Germinal center (tissue), 1 donor: ENCODE measurements around the gene PNPLA7.
A peak's percentile ranks its signal among the peaks of the same experiment; 100 is the strongest.
"Not testable (repeated sequence)": the region's sequence is repeated elsewhere in the genome, so short reads cannot be mapped to it uniquely, and the experiment has no call there.

Source experiments
- DNase-seq: peaks from one replicate; pipeline ENCODE4 v3.0.0; 2012; ENCODE audit warnings: mixed read lengths, low spot score

Gene PNPLA7

DNA sequence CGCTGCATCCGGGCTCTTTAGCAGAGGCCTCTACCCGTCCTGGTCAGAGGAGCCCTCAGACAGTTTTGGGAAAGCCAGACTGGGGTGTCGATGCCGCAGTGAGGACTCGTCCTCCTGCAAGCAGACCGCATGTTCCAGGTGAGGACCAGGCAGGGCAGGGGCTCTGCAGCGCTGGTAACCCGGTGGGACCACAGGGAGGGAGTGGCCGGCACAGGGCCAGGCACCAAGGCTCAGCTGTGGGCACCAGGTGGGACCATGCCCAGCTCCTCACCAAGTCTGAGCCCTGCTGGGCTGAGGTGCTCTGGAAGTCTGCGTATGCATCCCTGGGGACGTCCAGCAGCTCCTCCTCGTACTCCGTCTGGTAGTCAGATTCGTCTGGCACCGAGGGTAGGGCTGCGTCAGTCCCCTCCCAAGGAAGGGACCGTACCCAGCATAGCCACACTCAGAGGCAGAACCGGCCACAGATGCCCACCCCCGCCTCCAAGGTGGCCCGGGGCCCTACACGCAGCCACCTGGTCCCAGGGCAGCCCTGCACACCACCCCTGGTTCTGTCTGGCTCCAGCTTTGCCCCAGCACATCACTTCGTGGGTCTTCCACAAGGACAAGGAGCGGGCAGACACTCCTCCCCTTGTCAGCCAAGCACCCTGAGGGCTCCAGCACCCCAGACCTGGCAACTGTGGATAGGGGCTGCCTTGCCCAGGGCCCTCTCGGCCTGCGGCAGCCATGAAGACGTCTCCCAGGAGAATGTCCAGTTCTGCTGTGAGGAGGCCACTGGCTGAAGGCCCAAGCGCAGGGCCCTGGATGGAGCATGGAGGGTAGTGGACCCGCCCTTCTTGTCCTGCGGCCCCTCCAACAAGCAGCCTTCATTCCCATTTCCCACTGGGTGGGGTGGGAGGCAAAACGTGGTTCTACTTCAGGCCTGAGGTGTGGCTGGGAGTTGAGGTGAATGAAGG lies 89.6 kb downstream of the PNPLA7 start:
- no peak for DNase-seq

DNA sequence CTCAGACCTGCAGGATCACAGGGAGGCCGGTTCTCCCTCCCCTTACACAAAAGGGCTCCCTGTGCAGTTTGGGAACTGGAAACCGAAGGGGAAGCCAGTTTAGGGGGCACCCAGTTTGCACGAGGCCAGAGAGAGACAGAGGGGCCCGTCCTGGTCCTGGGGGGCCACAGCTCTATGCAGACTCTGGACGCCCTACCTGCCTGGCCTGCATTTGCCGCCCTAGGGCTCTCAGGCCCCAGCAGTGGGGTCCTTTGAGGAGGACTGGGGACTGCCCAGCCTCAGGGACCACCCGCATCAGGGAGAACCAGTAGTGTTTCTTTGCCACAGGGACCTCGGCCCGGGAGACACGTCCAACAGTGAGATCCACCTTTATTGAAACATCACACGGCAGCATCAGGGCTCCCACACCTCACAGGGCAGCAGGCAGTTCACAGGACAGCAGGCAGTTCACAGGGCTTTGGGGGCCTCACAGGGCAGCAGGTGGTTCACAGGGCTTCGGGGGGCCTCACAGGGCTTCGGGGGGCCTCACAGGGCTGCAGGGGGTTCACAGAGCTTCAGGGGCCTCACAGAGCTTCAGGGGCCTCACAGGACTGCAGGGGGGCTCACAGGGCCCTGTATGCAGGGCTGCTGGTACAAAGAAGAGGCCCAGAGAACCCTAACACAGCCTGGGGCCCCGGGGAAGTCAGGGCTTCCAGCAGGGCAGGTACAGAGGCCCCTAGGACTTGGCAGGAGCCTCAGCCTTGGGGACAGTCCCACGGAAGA lies 90.4 kb downstream of the PNPLA7 start:
- DNase-seq = no peak

DNA sequence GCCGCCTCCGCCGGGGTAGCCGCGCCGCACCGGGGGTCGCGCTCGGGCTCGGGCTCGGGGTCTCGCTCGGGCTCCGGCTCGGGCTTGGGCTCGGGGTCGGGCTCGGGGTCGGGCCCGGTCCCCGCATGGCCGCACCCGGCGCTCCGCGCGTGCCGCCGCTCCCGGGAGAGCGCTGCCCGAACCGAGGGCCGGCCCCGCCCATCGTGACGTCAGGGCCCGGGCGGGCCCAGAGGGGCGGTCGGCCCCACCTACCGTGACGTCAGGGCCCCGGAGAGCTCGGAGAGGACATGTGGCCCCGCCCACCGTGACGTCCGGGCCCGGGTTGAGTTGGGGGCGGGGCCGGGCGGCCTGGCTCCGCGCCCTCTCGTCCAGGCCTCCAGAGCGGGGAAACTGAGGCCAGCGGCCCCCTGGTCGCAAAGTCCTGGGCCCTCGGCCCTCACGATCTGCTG lies 91.0 kb downstream of the PNPLA7 start, which contains the start of gene NSMF:
Gene NSMF (minus strand): TSS at position 183 of the 449 bp plus-strand sequence. CDS start 232 bp downstream, outside the sequence.
- DNase-seq = peak; percentile 100

DNA sequence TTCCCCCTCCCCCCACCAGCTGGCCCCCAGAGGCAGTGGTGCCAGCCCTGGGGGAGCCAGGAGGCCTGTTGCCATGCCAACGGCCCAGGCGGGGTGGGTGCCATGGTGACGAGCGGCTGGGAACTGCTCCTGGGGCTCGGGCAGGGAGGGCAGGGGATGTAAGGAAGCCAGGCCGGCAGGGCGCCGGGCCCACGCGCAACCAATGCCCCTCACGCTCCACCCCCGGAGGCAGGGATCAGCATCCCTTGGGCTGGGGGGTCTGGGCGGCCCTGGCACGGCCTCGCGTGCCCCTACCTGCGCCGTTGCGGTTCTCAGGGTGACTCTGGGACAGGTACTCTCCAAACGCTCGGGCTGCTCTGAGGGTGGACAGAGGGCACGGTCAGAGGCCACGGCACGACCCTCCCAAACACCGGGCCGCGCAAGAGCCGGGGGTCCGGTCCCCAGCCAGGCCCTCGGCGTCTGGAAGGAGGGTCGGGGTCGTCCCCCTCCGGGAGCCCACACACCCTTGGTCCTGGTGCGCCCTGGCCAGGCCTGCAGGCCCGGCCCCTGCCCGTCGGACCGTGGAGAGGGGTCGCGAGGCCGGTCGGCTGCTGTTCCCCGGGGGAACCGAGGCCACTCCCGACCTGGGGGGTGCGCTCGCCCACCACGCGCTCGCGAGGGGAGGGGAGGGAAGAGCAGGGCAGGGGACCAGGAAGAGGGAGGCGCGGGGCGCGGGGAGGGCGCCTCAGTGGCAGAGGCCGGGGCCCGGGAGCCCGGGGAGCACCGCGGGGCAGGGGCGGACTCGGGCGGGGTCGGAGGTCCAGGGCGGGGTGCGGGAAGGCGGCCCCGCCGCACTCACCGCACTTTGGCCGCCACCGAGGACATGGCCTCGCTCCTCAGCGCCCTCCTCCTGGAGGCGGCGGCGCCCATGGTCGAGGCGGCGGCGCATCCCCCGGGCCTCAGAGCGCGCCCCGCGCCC lies 91.7 kb downstream of the PNPLA7 start:
- no peak for DNase-seq

DNA sequence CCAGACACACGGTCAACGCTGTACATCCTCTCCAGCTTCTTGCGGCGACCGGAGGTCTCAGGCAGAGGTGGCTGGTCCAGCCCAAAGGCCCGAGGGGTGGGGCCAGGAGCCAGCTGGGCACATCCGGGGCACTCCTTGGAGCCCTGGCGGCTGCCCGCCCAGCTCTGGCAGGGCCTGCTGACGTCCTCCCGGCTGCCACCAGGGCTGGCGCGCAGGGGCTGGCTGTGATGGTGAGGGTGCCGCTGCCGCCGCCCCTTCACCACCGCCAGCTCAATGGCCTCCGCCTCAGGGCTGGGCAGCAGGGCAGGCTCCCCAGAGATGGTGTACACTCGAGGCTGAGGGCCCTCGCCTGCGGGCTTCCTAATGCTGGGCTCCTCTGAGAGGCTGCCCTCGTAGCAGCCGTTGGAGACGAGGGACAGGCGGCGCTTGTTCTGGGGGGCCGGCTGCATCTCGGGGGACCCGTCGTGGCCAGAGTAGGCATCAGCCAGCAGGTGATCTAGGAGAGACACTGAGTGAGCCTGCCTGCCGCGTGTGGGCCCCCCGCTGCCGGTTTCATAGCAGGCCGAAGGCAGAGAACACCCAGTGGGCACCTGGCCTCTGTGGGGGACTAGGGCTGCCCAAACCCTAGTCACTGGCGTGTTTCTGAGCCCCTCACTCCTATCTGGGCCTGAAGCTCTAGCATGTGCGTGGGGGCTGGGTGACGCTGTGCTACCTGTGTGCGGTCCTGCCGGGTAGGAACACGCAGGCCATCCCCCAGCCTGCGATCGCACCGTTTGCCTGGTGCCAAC lies 92.6 kb downstream of the PNPLA7 start:
- DNase-seq = no peak

DNA sequence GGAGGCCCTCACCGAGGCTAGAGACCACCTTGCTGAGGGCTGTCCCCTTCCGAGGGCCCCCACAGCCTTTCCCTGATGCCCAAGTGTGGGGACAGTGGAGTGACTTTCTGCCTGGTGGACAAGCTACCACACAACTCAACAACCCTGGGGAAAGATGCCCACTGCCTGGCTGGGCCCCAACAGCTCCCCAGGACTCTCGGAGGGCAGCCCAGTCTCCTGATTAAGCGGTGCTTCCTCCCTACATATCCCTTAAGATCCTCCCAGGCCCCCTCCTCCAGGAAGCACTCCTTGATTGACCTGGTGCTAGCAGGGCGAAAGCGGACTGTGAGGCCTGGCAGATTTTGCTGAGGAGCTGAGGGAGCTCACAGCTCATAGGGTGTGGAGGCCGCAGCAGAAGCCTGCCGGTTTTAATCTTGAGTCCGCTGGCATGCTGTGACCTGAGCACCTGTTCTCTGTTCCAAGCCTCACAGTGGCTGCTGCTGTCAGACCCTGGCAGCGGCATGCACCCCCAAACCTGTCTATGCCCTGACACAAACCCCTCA lies 93.3 kb downstream of the PNPLA7 start:
- DNase-seq = no peak

DNA sequence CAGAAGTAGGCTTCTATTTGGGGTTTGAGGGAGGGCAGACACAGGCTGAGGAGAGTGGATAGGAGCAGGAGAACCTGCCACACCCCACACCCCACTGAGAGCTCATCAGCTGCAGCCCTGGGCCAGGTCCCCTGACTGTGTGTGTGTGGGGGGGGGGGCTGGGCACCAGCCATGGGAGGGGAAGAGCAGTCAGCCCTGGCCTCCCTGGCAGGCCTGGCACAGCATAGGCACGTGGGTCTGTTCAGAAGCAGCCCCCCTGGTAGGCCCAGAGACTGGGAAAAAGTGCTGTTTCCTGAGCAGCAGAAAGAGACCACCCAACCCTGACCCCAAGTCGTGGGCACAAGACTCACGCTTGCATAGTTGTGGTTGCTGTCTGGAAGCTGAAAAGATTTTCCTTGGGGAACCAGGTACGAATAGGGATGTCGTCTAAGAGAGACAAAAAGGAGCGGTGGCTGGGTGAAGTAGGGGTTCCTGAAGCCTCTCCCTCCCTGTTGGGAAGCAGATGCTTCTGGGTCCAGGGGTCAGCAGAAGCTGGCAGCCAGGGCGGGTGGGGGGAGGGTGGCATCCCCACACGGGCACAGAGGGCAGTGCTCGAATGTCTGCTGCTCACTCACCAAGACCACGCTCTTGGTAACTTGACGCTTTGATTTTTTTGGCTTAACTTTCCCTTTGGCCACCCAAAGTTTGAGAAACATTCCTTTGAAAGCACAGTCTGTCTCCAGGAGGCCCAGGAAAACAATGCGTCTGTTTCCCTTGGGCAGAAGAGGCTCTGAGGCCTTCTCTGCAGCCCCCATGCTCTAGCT lies 93.9 kb downstream of the PNPLA7 start:
- DNase-seq = no peak

DNA sequence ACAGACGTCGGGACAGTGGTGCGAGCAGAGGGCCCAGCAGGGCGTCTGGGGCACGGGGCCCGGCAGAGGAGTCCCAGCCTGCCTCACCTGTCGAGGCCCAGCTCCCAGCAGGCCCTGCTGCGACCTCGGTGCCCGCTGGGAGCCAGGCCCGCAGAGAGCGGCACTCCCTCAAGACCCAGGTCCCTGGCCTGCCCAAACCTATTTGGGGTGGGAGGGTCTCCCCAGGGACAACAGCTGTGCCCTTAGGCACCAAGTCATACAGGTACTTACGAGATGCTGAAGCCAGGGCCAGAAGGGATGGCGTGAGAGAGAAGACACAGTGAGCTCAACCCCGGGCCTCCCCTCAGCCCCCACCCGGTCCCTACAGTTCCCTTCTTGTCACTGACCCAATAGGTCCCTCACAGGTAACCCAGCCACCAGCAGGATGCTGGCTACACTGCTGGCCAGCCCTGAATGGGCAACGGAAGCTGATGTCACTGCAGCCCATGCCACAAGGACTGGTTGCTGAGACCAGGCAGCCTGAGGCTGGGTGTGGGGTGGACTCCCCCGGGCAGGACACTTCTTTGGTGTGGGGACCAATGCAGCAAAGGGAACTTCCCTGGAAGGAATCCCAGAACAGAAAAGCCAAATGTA lies 94.7 kb downstream of the PNPLA7 start:
- no peak for DNase-seq

DNA sequence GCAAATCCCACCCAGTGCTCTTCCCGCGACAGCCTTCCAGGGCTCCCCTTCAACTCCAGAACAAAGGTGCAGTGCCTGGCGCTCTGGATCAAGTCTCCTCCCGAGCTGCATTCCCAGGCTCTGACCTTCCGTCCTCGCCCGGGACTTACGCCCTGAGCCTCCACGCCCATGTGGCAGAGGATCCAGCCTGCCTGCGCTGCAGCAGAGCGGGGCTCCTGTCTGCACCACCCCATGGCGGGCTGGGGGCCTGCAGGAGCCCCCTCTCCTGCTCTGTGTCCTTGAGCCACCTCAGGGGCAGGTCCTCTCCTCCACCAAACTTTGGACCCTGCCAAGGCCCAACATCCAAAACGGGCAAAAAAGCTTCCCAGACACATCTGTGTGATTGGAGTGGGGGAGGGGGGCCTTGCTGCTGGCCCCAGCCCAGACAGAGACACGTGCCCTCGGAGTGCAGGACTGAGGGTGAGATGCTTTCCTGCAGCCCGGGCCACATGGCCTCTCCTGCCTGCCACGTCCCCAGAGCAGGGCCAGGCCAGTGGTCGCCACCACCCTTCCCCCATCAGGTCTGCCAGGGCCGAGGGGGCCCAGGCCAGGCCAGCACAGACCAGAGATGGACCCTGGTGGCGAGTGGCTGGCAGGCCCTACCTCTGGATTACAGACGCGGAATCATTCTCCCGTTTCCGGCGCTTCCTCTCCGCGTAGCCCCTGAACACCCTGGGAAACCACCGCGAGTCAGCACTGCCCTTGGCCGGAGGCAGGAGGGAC lies 95.4 kb downstream of the PNPLA7 start:
- no peak for DNase-seq

DNA sequence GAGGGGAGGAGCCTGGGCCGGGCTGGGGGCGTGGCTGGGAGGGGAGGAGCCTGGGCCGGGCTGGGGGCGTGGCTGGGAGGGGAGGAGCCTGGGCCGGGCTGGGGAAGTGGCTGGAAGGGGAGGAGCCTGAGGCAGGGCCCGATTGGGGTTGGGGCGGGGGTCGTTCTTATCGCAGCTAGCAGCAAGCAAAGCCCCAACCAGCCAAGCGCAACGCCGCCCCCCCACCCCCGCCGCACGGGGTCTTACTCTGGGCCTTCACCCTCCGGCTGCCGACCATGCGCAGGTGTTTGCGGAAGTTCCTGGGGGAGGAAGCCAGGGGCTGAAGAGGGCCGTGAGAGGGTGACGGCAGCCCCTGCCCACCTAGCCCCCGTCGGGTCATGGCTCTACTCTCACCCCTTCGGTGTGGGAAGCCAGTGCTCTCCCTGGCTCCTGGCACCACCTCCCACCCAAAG lies 96.0 kb downstream of the PNPLA7 start:
- peak; percentile 72 for DNase-seq

DNA sequence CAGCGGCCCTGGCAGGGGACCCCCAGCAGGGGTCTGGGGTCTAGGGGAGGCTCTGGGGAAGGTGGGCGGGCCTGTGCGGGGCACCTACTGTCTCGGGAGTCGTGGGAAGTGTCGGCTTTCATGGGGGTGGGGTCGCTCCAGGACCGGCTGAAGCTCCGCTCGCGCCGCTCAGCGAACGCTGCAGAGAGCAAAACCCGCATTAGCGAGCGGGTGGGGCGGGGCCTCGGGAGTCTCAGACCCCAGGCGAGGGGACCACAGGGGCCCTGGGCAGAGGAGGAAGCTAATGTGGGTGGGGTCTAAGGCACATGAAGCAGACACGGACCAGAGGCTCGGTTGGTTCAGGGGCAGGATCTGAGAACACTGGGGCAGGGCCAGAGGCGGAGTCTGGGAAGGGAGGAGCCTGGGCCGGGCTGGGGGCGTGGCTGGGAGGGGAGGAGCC lies 96.5 kb downstream of the PNPLA7 start:
- DNase-seq = peak; percentile 88

DNA sequence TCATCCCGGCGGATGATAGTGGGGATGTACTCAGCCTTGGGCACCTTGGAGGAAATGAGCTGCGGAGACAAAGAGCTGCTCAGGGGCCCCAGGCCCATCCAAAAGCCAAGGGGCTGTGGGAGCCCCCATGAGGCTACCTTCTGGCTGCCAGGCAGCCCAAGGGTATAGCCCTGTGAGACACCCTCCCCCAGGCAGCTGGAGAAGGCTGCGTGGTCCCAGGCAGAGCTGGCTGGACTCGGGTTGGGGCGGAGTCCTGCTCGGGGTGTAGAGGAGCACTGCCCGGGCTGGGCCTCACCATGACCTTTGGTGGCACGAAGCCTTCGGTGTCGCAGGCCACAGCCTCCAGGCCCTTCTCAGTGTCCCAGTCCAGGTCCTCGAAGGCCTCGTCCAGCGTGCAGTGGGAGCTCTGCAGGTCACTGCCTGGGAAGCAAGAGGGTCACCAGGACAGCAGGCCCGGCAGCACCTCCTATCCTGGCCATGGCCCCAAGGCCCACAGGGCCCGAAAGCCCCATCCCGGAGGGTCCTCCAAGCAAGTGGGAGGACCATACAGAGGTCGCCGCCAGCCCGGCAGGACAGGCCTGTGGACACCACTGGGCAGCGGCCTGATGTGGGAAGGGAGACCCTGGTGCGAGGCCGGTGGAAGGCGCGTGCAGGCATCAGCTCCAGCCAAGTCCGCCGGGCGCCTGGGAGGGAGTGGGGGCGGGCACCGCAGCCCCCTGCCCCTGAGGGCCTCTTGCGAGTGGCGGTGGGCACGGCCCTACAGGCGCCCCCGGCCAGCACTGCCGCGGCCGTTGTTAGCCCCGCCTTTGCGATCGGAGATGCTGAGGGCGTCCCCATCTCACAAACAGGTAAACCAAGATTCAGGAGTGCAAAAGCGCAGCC lies 97.2 kb downstream of the PNPLA7 start:
- DNase-seq = no peak

DNA sequence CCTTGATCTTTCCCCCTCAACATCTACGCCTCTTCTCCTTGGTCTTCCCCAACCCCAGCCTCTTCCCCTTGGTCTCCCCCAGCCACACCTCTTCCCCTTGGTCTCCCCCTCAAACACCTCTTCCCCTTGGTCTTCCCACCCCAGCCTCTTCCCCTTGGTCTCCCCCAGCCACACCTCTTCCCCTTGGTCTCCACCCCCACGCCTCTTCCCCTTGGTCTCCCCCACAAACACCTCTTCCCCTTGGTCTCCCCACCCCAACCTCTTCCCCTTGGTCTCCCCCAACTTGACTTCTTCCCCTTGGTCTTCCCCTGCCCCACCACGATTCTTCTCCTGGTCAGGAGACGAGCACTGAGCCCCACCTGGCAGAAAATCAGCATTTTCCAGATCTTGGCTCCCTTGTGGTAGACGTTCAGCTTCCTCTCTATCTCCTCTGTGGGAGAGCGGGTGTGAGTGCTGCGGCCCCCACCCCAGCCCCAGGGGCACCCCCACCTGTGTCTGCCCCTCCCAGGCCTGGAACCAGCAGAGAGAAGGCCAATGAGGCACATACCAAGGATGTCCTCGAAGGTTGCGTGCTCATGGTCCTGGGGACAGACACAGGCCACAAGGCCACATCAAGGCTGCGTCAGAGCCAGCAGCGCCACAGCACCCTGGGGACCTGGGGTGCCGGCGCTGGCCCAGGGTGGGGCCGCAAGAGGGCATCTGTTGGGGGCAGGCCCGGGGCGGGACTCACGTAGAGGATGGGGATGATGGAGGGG lies 98.0 kb downstream of the PNPLA7 start:
- no peak for DNase-seq

DNA sequence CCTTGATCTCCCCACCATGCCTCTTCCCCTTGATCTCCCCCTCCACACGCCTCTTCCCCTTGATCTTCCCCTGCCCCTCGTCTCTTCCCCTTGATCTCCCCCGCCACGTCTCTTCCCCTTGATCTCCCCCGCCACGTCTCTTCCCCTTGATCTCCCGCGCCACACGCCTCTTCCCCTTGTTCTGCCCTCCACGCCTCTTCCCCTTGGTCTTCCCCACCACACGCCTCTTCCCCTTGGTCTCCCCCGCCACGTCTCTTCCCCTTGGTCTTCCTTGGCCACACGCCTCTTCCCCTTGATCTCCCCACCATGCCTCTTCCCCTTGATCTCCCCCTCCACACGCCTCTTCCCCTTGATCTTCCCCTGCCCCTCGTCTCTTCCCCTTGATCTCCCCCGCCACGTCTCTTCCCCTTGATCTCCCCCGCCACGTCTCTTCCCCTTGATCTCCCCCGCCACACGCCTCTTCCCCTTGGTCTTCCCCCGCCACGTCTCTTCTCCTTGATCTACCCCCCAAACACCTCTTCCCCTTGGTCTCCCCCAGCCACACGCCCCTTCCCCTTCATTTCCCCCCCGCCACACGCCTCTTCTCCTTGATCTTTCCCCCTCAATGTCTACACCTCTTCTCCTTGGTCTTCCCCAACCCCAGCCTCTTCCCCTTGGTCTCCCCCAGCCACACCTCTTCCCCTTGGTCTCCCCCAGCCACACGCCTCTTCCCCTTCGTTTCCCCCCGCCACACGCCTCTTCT lies 98.8 kb downstream of the PNPLA7 start:
- DNase-seq = not testable (repeated sequence)

DNA sequence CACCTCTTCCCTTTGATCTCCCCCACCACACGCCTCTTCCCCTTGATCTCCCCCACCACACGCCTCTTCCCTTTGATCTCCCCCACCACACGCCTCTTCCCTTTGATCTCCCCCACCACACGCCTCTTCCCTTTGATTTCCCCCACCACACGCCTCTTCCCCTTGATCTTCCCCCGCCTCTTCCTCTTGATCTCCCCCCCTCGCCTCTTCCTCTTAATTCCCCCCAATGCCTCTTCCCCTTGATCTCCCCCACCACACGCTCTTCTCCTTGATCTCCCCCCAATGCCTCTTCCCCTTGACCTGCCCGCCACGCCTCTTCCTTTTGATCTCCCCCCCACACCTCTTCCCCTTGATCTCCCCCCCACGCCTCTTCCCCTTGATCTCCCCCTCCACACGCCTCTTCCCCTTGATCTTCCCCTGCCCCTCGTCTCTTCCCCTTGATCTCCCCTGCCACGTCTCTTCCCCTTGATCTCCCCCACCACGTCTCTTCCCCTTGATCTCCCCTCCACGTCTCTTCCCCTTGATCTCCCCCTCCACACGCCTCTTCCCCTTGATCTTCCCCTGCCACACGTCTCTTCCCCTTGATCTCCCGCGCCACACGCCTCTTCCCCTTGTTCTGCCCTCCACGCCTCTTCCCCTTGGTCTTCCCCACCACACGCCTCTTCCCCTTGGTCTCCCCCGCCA lies 99.5 kb downstream of the PNPLA7 start:
- DNase-seq = not testable (repeated sequence)
